RPMI7951 (cell line): ENCODE measurements around the gene BAG1. TPM values are rescaled to one million over a fixed set of nuclear protein-coding genes. Genes with fewer than 3 reads are reported as not detected.

Experiments
- DNase-seq: peaks from one replicate; pipeline ENCODE4 v3.0.0-alpha.2; 2012; ENCODE audit warnings: low read depth
- total RNA-seq: library from RNA; depleted of rRNA; stranded (reverse); fragments of >200 nt; shearing (Covaris generic); gene quantifications from 2 replicates; pipeline ENCODE4 v1.2.3, GENCODE V29; 2014; rRNA removed

The BAG1 gene
- total RNA-seq = 19.9 and 34.0 TPM in 2 replicates

DNA sequence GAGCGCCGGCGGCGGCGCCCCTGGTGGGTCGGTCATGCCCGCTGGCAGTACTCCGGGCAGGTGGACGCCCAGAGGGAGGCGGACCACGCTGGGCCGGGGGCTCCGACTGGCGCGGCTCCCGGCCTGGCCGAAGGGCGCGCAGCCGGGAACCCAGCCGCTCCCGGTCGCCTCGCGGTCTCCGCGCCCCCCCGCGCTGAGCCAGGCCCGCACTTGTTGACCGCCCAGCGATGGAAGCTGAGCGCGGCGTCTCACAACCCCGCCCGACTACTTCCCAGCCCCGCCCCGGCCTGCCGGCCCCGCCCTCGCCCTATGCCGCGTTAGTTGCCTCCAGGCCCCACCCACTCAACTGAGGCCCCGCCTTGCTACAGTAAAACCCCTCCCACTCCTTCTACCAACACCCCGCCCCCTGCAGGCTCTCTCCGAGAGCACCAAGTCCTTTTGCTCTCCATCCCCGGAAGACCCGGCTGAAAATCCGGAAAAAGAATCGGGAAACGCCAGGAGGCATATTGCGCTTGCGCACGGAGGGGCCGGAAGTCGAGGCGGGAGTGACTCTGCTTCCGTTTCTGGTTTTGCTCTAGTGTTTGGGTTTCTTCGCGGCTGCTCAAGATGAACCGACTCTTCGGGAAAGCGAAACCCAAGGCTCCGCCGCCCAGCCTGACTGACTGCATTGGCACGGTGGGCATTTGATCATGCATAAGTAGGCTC, at the start of gene BAG1, which contains the start of gene CHMP5:
Gene BAG1 (minus strand): TSS at position 236 of the 705 bp plus-strand sequence.
Gene CHMP5 (plus strand): TSS at position 577 of the 705 bp plus-strand sequence. CDS start 30 bp downstream, at position 607.
- peak; percentile 98 for DNase-seq

DNA sequence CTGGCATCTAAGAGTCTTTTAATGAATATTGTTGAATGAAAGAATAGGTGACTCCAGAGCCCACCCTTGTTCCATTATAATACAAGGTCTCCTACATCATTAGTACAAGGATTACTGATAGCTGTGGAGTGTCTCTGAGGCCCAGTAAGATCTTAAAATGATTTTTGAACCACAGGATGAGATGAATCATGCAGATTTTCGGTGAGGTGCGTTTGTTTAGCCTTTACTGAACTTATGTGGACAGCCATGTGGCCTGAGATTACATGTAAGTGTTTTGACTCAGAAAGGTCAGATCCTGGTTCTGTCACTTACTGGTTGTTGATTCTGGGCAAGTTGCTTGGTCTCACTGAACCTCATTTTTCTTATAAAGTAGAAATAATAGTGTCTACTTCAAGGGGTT, 47.4 kb upstream of the BAG1 start:
- DNase-seq = no peak

DNA sequence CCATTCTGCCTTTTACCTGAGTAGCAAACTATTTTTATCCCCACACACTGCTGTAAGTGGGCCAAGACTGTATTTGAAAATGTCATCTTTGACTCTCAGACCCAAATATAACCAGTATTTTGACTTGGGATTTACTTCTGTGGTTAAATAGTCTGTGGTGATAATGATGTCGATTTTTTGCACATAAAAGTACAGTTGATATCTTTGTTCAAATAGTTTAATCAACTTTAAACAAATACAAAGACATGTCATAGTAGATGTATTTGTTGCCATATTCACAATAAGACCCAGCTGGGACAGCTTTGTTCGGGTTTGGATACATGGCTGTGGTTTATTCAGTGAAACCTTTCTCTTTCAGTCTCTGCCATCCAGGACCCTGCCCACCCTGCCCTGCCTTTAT, 46.2 kb upstream of the BAG1 start:
- no peak for DNase-seq

DNA sequence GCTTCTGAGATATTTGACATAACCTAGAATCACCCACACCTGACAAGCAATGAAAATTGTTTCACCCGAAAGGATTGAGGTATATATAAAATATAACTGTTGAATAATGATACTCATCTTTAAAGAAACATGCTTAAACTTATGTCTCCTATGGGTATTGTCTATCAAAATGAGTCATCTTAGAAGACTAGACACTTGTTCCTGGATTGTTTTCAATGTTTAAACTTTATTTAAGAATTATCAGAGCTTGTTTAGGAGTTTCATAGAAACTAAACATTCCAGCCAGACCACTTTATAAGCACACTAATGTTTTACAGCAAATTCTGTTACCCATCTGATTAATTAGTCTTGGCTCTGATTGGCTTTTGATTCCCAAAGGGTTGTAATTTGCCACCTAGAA, 45.4 kb upstream of the BAG1 start:
- DNase-seq = no peak

DNA sequence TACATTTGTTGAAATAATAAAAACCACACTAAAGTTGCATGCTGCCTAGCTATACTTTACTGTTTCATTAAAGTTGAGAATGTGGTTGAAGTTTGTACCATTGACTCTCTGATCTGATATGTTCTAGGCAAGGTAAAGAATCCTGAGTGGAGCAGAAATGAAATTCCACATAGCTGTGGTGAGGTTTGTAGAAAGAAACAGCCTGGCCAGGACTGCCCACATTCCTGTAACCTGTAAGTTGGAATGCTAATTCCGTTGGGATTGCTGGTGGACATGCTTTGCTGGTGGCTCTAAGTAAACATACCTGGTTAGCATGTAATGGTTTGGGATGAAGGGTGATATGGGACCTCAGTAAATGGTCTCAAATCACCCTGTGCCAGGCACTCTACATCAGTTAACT, 42.6 kb upstream of the BAG1 start:
- no peak for DNase-seq

DNA sequence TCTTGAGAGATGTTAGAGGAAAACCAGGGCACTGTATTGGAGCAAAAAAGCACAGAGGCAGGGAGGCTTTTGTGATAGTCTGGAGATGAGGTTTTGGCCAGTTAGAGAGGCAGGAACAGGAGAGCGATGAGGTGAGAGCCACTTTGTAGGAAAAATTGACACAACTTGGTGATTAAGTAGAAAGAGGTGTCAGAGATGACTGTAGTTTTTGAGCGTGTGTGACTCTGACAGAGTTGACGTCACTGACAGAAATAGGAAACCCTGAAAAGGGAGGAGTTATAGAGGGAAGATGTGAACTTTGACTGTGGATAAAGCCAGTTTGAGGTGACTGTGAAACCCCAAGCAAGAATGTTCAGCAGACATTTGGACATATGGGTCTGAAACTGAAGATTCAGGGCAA, 41.5 kb upstream of the BAG1 start:
- no peak for DNase-seq

DNA sequence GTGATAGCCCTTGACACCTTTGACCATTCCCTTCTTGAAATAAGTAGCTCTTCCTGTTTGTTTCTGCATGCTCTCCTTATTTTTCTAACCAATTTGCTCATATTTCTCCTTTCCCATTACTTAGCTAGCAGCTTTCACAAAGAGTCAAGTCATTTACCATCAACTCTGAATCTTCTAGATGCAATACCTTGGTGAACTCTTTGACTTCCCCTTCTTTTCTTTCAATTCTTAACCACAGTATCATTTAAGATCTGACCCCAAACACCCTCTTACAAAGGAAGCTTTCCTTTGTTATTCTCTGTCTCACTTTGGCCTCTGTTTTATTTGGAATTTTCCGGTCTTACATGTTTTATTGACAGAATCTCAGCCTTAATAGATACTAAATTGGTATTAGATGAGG, 39.9 kb upstream of the BAG1 start:
- no peak for DNase-seq

DNA sequence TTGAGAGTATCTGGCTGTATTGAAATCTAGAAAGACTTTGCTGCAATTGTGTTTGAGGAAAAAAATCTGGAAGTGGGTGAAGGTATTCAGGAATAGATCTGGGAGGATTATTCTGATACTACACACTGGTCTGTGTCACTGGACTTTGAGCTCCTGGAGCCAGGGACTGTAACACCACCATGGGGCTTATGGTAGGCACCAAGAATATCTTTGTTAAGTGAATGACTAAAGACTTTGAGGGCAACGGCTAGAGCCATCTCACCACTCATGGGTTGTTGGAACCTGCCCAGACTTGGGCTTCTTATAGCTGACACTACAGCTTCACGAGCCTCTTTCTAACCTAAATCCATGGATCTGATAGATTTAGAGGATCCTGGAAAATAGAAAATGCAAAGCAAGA, 36.0 kb upstream of the BAG1 start:
- DNase-seq = no peak

DNA sequence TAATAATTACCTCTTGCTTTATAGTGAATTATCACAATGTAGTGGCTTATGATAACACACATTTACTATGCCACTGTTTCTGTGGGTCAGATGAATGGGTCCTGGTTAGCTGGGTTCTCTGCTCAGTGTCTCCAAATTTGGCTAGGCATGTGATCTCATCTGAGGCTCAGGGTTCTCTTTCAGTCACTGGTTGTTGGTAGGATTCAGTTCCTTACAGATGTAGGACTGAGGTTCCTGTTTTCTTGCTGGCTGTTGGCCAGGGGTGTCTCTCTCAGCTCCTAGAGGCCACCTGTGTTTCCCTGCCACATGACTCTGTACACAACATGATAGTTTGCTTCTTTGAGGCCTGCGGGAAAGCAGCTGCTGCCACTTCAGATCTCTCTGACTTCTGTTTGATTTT, 32.9 kb upstream of the BAG1 start:
- DNase-seq = no peak

DNA sequence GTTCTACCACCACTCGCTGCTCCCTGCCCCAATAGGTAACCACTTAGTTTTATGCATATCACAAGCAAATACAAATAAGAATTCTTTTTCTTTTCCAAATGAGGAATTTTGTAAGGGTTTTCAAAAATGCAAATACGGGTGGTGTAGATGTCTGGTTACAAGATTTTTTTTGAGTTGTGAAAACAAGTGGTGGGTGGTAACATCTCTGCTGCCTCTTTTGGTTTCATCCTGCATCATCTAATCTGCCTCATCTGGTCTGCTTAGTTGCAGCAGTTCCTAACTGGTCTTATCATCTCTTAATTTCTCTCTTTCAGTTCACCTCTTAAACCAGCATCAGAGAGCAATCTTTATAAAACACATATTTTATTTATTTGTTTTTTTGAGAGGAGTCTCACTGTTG, 31.1 kb upstream of the BAG1 start:
- DNase-seq = no peak

DNA sequence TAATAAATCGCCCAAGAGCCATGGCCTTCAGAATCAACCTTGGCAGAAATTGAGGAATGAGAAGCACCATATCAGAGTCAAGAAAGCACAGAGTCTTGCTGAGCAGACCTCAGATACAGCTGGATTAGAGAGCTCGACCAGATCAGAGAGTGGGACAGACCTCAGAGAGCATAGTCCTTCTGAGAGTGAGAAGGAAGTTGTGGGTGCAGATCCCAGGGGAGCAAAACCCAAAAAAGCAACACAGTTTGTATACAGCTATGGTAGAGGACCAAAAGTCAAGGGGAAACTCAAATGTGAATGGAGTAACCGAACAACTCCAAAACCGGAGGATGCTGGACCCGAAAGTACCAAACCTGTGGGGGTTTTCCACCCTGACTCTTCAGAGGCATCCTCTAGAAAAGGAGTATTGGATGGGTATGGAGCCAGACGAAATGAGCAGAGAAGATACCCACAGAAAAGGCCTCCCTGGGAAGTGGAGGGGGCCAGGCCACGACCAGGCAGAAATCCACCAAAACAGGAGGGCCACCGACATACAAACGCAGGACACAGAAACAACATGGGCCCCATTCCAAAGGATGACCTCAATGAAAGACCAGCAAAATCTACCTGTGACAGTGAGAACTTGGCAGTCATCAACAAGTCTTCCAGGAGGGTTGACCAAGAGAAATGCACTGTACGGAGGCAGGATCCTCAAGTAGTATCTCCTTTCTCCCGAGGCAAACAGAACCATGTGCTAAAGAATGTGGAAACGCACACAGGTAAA, 30.3 kb upstream of the BAG1 start:
- no peak for DNase-seq

DNA sequence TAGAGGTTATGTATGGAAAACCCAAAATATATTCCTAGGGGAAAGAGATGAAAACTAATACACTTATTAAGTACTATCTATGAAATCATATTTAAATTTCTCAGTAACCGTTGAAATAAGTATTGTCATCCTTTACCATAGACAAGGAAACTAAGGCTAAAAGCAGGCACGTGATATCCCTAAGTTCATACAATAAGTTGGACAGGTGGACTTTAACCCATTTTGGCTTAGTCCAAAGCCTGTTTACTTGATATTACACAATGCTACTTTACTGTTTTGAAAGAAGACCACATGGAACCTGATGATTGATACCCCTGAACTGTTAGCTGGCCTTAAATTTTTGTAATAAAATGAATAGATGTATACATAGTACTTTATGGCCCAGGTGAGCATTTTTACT, 29.3 kb upstream of the BAG1 start:
- no peak for DNase-seq

DNA sequence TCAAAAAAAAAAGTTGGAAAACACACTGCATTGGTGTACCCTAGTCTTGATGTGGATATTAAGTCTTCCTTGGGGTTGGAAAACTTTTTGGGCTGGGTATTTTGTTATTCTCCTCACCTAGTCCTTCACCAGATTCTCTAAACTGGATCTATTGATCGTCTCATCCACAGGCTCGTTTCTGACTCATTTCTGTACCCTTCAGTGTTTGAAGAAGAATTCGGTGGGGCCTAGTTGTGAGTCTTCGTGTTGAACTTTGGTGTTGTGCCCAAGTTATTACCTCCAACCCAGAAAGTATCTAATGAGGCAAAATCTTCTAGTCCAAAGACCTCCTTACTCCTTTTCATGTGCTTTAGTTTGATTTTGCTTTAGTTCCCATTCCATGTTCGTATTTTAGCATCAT, 27.4 kb upstream of the BAG1 start:
- DNase-seq = no peak

DNA sequence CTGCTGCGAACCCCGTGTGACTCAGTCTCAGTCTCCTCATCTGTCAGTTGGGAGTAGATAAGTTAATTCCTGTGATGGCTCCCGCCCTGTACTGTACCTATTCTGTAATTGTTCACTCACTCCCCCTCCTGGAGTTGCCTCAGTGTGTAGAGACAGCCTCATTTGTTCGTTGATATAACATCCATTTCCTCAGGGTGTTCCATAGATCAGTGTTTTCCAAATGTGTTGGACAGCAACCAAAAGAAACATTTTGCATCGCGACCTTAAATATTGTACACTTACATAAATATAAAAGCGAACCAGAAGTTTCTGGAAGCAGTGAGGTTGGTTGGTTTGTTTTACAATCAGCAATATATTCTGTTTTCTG, 26.5 kb upstream of the BAG1 start:
- DNase-seq = no peak

DNA sequence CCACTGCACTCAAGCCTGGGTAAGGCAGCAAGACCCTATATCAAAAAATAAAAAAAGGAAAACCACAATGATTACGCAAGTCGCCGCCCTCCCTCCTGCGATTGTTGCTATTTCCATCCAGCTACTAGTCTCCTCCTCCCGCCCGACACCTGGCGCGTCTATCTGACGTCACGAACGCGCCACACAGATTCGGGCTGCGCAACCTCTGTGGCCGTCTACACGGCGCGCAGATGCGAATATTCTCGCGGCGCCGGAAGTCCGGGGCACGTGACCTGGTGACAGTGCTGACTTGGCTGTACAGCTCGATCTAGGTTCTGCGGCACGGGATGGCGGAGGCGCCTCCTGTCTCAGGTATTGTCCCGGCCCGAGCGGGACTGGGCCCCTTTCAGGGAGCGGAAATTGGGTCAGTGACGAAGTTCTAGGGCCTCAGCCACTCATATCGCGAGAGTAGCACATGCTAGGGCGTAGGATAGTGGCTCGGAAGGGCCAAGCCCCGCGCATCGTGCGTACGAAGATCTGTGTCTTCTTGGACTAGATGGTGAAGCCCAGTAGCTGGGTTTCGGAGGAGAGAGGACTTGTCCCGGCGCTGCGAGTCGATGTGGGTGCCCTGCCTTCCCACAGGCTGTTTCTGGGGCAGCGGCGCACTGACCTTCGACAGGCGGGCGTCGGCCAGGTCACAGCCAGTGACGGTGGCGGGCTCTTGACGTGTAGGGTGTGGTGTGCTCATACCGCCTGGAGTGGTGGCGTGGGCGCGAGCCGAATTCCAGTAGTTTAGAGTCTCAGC, 25.9 kb upstream of the BAG1 start, which contains the start of gene NFX1:
Gene NFX1 (plus strand): TSS at position 270 of the 784 bp plus-strand sequence. CDS start 57 bp downstream, at position 327.
- DNase-seq = peak; percentile 97

DNA sequence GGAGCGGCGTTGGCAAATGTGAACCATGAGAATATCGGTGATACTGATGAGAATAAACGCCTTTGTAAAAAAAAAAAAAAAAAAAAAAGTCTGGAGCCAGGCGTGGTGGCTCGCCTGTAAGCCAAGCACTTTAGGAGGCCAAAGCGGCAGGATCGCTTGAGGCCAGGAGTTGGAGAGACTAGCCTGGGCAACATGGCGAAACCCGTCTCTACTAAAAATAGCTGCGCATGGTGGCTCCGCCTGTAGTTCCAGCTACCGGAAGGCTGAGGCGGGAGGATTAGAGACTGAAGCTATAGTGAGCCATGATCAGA, 25.4 kb upstream of the BAG1 start:
- DNase-seq = no peak

DNA sequence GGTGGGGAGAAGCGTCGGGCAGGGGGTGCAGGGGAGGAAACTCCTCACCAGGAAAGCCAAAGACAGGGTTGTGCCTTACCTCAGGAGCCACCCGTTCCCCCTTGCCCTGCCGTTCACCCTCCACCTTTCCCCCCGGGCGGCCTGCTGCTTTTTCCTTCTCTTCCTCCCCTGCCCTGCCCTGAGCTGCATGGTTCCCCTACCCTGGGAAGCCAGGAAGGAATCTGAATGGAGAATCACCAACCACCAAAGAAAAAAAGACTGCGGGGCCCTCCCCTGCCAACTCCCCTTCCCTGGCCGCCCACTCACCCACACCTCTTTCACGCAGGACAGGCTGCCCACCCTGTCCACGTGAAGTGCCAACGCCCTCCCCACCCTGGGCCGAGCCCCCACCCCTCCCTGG, 25.0 kb upstream of the BAG1 start:
- DNase-seq = peak; percentile 15

DNA sequence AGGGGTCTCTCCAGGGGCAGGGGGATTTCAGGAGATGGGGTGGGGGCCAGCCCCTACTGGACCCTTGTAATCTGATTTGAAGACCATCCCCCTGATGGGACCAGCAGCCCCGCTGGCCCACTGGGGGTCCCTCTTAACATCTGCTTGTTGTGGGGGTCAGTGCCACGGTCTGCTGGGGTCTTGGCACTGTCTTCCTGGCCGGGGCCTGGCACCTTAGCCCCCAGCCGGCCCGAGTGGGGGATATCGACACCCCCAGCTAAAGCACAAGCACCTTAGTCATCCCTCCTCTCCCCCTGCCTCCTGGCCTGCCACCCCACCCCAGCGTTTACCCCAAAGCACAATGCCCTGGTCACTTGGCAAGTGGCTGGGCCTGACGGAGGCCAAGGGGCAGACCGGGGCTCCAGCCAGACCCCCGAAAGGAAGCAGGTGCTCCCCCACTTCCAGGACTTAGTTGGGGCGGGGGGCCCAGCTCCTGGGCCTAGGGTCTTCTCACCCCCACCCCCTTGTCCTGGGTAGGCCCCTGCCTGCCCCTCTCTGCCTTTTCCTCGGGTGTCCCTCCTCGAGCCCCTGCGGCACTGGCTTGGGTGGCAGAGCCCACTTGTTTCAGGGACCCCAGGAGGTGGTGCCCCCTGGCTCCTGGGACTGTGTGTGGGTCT, 24.4 kb upstream of the BAG1 start:
- DNase-seq = no peak

DNA sequence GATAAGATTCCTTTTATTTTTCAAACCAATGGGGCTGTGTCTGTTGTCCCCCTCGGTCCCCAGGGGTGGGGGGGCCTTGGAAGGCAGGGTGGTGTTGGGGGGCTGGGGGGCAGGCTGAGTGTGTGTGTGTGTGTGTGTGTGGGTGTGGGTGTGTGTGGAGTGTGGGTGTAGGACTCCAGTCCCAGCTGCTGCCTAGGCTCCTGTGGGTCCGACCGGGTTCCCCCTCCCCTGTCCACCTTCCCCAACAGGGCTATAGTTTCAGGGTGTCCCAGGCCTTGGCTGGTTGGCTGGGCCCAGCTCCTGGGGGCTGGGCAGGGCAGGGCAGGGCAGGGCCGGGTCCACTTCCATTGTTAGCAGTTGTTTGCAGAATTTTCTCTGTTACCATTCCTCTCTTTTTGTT, 23.7 kb upstream of the BAG1 start:
- DNase-seq = no peak

DNA sequence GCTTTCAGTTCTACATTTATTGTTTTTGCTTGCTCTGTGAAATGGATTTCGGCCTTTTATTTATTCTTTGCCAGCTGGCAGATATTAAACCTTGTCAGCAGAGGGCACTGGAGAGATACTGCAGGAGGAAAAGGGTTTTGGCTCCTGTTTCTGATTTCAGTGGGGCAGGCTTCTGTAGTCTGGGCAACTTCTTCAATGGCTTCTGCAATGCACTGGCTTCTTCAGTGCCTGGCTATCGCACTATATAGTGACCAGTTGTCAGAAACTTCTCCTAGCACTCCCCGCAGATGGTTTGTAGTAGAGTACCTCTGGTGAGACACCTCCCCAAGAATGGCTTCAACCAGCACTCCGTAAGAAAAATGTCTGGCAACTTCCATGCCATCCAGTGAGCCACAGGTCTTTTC, 22.6 kb upstream of the BAG1 start:
- DNase-seq = peak; percentile 60

DNA sequence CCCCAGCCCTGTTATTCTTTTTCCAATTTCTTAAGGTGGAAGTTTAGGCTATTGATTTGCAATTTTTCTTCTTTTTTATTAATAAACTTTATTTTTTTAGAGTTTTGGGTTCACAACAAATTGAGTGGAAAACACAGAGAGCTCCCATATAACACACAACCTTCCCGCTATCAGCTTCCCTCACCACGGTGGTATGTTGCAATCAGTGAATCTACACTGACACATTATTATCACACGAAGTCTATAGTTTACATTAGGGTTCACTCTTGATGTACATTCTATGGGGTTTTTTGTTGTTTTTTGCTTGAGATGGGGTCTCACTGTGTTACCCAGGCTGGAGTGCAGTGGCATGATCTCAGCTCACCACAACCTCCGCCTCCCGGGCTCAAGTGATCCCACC, 21.0 kb upstream of the BAG1 start:
- DNase-seq = no peak

DNA sequence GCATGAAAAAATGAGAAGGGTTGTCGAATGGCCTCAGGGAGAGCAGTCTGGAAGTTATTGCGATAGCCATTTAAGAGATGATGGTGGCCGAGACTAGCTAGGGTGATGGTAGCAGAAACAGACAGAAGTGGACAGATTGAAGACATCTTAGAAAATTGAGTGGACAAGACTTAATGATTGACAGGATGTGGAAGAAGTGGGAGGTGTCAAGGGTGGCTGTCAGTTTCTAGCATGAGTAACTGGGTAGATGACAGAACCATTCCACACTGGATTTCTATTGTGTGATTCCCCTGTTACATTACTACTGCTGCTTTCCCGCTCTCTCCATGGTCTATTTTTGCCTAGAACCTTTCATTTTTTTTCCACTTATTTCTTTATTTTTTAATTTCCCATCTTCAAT, 13.0 kb upstream of the BAG1 start:
- DNase-seq = no peak
